LNCaP clone FGC (cell line): Measurements from ENCODE around the gene STAT6.

Experiments used
- DNase-seq: peaks from one replicate; pipeline ENCODE4 v3.0.0-alpha.2; 2011; ENCODE audit warnings: low read depth
- H3K4me3 ChIP-seq: 2 replicates; pipeline ENCODE4 v1.5.1; 2011; ENCODE audit warnings: mild to moderate bottlenecking, low read depth, low read length, control low read depth
- CTCF ChIP-seq: IDR thresholded peaks from 2 replicates; pipeline ENCODE4 v1.5.1; 2012; ENCODE audit warnings: mild to moderate bottlenecking; ENCODE audit not compliant: control insufficient read depth, insufficient read depth; ENCODE audit errors: extremely low read depth

The STAT6 gene

GRCh38 chr12:57107456-57108155 is 3.6 kb downstream of the STAT6 start:
- no peak for TF ChIP-seq CTCF
- no peak for DNase-seq

GRCh38 chr12:57106021-57106708 is 5.0 kb downstream of the STAT6 start:
- DNase-seq = no peak
- H3K4me3 ChIP-seq = no peak overlapping the region
- TF ChIP-seq CTCF = no peak

More at GRCh38 chr12:57107456-57108155, 3.6 kb downstream of the STAT6 start:
- no peak overlapping the region for H3K4me3 ChIP-seq

GRCh38 chr12:57105011-57105753 is 6.0 kb downstream of the STAT6 start:
- DNase-seq = no peak
- no peak overlapping the region for H3K4me3 ChIP-seq
- no peak for TF ChIP-seq CTCF

- DNase-seq = no peak
- no peak overlapping the region for H3K4me3 ChIP-seq
- no peak for TF ChIP-seq CTCF
Measured at GRCh38 chr12:57104292-57104910, 6.8 kb downstream of the STAT6 start.

GRCh38 chr12:57103856-57104255 is 7.3 kb downstream of the STAT6 start:
- DNase-seq = no peak
- TF ChIP-seq CTCF = no peak
- no peak overlapping the region for H3K4me3 ChIP-seq

DNA sequence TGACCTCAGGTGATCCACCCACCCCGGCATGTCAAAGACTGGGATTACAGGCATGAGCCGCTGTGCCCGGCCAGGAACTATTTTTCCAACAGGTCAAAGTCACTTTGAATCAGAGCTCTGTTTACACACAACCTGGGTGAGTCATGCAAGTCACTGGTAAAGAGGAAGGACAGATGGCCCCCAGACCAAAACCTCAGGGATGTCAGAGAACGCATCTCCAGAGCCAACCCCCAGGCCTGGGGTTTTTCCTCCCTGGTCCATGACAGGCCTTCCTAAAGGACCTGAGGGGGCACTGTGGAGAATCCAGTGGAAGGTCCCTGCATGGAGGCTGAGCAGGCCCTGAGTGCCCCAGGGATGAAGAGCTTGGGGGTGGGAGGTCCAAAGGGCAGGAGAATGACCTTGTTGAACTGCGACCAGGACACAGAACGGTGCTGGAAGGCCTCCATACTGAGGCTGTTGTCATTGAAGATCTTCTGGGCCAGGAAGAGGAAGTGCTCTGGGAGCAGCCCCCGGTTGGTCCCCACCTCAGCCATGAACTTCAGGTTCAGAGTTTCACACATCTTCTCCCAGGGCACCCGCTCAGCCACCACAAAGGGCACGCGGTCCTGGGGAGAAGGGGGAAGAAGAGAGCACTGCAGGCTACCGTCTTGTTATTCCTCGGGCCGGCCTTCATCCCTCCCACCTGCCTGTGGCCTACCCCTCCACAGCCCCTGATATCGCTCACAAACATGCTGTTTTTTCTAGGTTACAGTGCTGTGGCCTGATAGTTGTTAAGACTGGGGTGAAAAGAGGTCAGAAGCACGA is 9.1 kb downstream of the STAT6 start:
- no peak for DNase-seq
- TF ChIP-seq CTCF = no peak
- no peak overlapping the region for H3K4me3 ChIP-seq
